Measurements from ENCODE around the gene C1orf21. TPM values are rescaled to one million over a fixed set of nuclear protein-coding genes. Genes with fewer than 3 reads are reported as not detected.

C1orf21 gene
- total RNA-seq, 2 donors from 2014 or later = 10.4 to 15.2 TPM

DNA sequence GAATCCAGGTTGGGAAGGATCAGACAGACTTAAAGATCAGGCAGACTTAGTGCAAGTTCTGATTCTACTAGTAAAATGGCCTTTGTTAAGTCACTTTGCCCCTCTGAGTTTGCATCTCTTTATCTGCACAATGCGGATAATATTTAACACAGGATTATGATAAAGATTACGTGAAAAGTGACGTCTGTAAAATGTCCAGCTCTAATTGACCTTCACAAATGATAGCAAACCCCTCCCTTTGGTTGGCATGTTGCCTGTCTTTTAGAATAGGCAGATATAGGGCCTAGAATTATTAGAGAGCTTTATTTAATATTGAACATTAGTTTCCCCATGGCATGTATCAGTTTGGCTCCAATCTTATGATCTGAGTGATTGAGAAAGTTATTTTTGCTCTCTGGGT lies 55.4 kb downstream of the C1orf21 start:
- TF ChIP-seq, protein P1, sequence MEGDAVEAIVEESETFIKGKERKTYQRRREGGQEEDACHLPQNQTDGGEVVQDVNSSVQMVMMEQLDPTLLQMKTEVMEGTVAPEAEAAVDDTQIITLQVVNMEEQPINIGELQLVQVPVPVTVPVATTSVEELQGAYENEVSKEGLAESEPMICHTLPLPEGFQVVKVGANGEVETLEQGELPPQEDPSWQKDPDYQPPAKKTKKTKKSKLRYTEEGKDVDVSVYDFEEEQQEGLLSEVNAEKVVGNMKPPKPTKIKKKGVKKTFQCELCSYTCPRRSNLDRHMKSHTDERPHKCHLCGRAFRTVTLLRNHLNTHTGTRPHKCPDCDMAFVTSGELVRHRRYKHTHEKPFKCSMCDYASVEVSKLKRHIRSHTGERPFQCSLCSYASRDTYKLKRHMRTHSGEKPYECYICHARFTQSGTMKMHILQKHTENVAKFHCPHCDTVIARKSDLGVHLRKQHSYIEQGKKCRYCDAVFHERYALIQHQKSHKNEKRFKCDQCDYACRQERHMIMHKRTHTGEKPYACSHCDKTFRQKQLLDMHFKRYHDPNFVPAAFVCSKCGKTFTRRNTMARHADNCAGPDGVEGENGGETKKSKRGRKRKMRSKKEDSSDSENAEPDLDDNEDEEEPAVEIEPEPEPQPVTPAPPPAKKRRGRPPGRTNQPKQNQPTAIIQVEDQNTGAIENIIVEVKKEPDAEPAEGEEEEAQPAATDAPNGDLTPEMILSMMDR (IDR thresholded peaks at IDR 0.05) = no peak
- Histone ChIP-seq H3K4me1 (ENCODE audit: control insufficient read depth in 1 of 2, low read depth in 2 of 2) (peaks cover 0 to 12% of the 10 kb centered on the region in 2 donors), H3K4me3 (no peak overlapping the region), H3K27me3 (replicated peaks; ENCODE audit: insufficient read depth) (no peaks in the 10 kb centered on the region), H3K9me3 (no peaks in the 10 kb centered on the region), H3K36me3 (no peaks in the 10 kb centered on the region), H3K27ac (no peak overlapping the region)
- no peak for DNase-seq (ENCODE audit: low spot score)
- ATAC-seq (ENCODE audit: insufficient number of reproducible peaks, low FRiP score, low read depth) = no peak

DNA sequence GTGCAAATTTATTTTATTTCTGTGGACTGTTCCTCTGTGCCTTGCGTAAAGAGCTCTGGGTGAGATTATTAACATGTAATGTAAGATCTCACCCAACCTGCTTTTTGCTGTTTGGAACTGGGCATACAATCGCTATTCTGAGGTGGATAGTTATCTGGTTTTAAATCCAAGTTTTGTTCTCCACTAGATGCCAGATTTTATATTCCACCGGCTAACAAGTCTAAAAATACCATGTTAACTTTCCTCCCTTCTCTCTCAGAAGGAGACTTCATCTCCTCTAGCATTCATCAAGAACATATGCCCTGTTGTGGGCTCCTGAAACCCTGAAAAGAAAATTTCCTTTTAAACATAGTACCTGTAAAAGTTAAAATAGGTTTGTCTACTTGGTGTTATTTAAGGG lies 56.4 kb downstream of the C1orf21 start:
- H3K4me3 ChIP-seq = no peak overlapping the region
- no peak overlapping the region for H3K27ac ChIP-seq
- TF ChIP-seq, protein P1 (IDR thresholded peaks at IDR 0.05) = no peak
- peaks cover 0 to 12% of the 10 kb centered on the region in 2 donors for H3K4me1 ChIP-seq (ENCODE audit: control insufficient read depth in 1 of 2, low read depth in 2 of 2)
- H3K36me3 ChIP-seq = no peaks in the 10 kb centered on the region
- DNase-seq (ENCODE audit: low spot score) = no peak
- no peak for ATAC-seq (ENCODE audit: insufficient number of reproducible peaks, low FRiP score, low read depth)
- H3K9me3 ChIP-seq = no peaks in the 10 kb centered on the region
- no peaks in the 10 kb centered on the region for H3K27me3 ChIP-seq (replicated peaks; ENCODE audit: insufficient read depth)

DNA sequence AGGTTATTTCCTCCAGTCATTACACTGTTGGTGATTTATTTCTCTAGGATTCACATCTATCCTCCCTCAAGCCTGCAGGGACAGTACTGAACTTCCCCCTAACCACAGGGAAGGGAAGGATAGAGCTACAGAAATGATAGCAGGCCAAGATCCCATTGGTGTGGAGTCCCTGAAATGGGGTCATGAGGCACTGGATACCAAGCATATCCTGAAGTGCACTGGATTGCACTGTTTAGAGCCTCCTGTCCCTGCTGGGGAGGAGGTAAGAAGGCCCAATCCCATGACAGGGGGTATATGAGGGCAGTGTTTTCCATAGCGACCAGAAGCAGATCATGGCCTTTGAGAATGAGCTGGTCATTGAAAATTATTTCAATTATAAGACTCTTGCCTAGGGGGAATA lies 56.8 kb downstream of the C1orf21 start:
- Histone ChIP-seq H3K27me3 (replicated peaks; ENCODE audit: insufficient read depth) (no peaks in the 10 kb centered on the region), H3K4me1 (ENCODE audit: control insufficient read depth in 1 of 2, low read depth in 2 of 2) (peaks cover 0 to 12% of the 10 kb centered on the region in 2 donors), H3K27ac (no peak overlapping the region), H3K36me3 (no peaks in the 10 kb centered on the region), H3K4me3 (no peak overlapping the region), H3K9me3 (no peaks in the 10 kb centered on the region)
- ATAC-seq (ENCODE audit: insufficient number of reproducible peaks, low FRiP score, low read depth) = no peak
- no peak for DNase-seq (ENCODE audit: low spot score)
- TF ChIP-seq, protein P1 (IDR thresholded peaks at IDR 0.05) = no peak

DNA sequence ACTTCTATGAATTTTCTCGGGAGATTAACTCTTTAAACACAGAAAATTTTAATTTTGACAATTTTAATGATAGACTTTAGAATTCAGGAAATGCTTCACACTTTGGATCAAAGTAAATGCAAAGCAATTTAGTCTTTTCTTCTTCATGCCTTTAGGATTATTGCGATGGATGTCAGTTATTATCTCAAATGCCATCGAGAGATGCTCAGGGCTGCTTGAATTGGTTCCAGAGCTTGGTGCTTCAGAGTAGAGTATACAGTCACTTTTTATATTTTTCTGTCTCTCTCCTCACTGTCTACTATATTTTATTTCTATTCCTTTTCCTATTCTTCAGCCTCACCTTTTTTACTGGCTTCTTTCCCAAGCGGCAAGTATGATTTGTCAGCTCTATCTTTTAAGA lies 59.2 kb downstream of the C1orf21 start:
- H3K4me1 ChIP-seq (ENCODE audit: control insufficient read depth in 1 of 2, low read depth in 2 of 2) = peaks cover 0 to 12% of the 10 kb centered on the region in 2 donors
- DNase-seq (ENCODE audit: low spot score) (no peak), ATAC-seq (ENCODE audit: insufficient number of reproducible peaks, low FRiP score, low read depth) (no peak)
- H3K4me3 ChIP-seq = no peak overlapping the region
- TF ChIP-seq, protein P1 (IDR thresholded peaks at IDR 0.05) = no peak
- no peaks in the 10 kb centered on the region for H3K36me3 ChIP-seq
- H3K27ac ChIP-seq = no peak overlapping the region
- no peaks in the 10 kb centered on the region for H3K9me3 ChIP-seq
- H3K27me3 ChIP-seq (replicated peaks; ENCODE audit: insufficient read depth) = no peaks in the 10 kb centered on the region

DNA sequence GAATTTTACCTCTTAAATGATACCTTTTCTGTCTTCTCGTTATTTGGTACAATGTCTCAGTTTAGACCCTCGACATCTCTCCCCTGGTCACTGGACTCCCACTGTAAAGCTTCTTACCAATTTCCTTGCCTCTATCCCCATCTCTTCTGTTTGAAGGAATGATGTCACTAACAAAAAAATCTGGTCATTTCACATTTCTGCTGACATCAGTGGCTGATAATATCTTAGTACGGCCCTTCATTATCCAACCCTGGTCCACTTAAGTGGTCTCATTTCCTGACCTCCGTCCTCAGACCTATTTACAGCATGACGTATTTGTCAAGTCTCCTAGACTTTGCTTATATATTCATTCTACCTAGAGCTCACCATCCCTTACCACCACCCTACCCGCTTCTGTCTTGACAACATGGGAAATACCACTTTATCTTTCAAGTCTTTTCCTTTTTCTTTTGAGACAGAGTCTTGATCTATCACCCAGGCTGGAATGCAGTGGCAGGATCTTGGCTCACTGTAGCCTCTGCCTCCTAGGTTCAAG lies 60.9 kb downstream of the C1orf21 start:
- DNase-seq (ENCODE audit: low spot score) (no peak), ATAC-seq (ENCODE audit: insufficient number of reproducible peaks, low FRiP score, low read depth) (no peak)
- H3K9me3 ChIP-seq = no peaks in the 10 kb centered on the region
- H3K27ac ChIP-seq = no peak overlapping the region
- TF ChIP-seq, protein P1 (IDR thresholded peaks at IDR 0.05) = no peak
- H3K4me3 ChIP-seq = no peak overlapping the region
- no peaks in the 10 kb centered on the region for H3K36me3 ChIP-seq
- no peaks in the 10 kb centered on the region for H3K27me3 ChIP-seq (replicated peaks; ENCODE audit: insufficient read depth)
- H3K4me1 ChIP-seq (ENCODE audit: control insufficient read depth in 1 of 2, low read depth in 2 of 2) = peaks cover 0 to 11% of the 10 kb centered on the region in 2 donors
